Sigmoid colon (tissue), 4 donors: ENCODE data around the gene RBM12.

Source experiments
- EP300 ChIP-seq, 4 donors: sonication (generic); formaldehyde crosslinking; IDR thresholded peaks; one replicate each; pipeline ENCODE4 v1.6.1; 2017; ENCODE audit warnings: antibody characterized with exemption in 4 of 4
- POLR2A ChIP-seq, 2 donors: fragments of 450-650 bp; IDR thresholded peaks; one replicate each; pipeline ENCODE4 v1.6.1; 2016; ENCODE audit warnings: antibody characterized with exemption in 2 of 2, mild to moderate bottlenecking in 2 of 2, moderate library complexity in 2 of 2
- TF ChIP-seq, protein P1 (sequence below), 4 experiments: fragments of 450-650 bp in 3 of 4; fragments of 200-600 bp in 1 of 4; IDR thresholded peaks; one replicate each; pipeline ENCODE4 v1.5.1; 2016 to 2019; ENCODE audit warnings: antibody characterized with exemption in 4 of 4, mild to moderate bottlenecking in 3 of 4, moderate library complexity in 2 of 4

DNA sequence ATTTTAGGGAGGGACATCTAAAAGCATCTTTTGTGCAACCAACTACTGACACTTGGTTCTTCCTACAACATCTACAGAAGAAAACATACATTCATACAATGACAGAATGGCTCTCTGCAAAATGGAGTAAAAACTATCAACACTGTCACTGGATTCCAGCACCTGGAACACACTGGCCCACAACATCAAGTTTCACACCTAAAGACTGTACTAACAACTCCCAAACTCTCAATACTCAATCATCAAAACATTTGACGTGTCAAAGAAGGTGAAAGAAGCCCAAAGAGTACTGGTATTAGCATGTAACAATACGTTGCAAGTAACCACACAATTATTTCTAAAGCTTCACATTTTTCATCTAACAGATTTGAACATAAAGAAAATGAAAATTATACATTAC, 2.1 kb downstream of the RBM12 start:
- TF ChIP-seq, protein P1, sequence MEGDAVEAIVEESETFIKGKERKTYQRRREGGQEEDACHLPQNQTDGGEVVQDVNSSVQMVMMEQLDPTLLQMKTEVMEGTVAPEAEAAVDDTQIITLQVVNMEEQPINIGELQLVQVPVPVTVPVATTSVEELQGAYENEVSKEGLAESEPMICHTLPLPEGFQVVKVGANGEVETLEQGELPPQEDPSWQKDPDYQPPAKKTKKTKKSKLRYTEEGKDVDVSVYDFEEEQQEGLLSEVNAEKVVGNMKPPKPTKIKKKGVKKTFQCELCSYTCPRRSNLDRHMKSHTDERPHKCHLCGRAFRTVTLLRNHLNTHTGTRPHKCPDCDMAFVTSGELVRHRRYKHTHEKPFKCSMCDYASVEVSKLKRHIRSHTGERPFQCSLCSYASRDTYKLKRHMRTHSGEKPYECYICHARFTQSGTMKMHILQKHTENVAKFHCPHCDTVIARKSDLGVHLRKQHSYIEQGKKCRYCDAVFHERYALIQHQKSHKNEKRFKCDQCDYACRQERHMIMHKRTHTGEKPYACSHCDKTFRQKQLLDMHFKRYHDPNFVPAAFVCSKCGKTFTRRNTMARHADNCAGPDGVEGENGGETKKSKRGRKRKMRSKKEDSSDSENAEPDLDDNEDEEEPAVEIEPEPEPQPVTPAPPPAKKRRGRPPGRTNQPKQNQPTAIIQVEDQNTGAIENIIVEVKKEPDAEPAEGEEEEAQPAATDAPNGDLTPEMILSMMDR (IDR thresholded peaks at IDR 0.05): no peak
- TF ChIP-seq POLR2A (IDR thresholded peaks at IDR 0.05): no peak
- TF ChIP-seq EP300 (IDR thresholded peaks at IDR 0.05): no peak
